GM18868 (cell line): ENCODE measurements around the gene L3MBTL4.
"Not testable (repeated sequence)": the region's sequence is repeated elsewhere in the genome, so short reads cannot be mapped to it uniquely, and the experiment has no call there.

ENCODE experiments used
- ATAC-seq: cut with Tn5 transposase; IDR thresholded peaks from one replicate; pipeline ENCODE4 v1.9.1; 2021; ENCODE audit warnings: mild to moderate bottlenecking, moderate library complexity; ENCODE audit not compliant: unreplicated experiment

The L3MBTL4 gene

DNA sequence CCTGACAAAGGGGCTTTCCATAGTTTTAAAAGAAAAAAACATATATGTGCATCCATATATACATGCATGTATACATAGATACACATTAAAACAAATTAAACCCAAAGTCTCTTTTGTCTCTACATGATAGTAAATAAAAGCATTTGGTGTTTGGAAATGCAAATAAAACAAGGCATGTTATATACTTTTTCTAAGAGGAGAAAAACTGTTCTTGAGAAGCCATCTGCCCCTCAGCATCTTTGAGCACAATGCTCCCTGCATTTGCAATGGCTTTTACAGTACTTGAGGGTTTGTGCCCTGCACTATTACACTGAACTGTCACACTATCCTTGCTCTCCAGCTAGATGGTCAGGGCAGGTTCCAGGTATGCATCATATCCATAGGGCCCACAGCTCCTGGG, 210.2 kb downstream of the L3MBTL4 start:
- no peak for ATAC-seq

DNA sequence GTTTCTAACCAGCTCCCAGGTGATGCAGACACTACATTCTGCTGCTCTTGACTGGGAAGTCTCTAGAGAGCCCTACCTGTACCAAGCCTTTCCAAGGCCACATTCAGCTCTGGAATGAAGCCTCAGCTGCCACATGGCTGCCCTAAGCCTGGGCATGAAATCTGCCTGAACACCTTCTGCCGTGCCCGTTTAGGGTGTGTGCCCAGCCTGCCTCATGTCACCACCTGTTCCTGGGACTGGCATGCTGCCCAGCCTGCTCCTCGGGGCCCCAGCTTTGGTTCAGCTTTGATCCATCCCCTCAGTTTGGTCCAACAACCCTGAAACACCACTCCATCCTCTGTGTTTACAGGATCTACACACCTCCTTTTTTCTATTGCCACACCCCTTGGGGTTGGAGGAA, 210.9 kb downstream of the L3MBTL4 start:
- no peak for ATAC-seq

DNA sequence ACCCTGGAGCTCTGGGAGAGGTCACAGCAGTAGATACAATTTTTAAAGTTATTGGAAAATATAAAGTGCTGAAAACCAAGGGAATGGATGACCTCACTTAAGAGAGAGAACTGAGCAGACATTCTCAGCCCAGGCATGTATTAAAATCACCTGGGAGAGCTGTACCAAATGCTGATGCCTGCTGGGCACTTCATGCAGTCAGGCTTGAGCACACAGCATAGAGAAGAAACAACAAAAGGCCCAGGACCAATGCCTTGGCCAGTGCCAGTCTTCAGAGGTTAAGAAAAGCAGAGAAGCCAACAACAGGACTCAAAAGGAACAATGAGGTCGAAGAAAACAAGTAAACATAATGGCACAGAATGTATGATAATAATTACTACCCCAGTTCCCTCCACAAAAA, 211.8 kb downstream of the L3MBTL4 start:
- ATAC-seq, result no peak

DNA sequence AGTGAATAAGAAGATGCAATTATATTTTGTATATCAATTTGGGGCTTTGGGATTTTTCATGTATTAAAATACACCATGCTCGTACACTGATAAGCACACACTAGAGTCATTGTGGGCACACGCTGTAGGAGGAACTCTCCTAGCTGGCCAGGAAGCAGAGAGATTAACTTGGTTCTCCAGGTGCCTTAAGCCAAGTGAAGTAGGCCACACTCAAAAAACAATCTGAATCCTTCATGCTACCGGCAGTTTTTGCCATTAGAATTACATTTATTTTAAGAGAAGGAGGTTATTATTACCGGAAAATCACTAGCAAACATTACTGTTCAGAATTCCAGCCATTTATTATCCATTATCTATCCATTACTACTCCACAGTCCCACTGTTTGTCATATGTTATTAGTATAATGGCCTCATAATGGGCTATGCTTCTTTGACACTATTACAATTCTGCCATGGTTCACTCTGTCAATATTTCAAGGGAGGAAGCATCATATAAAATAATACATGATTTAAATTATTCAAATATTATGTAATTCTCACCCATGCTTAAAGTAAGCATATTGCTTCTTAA, 214.4 kb downstream of the L3MBTL4 start:
- no peak for ATAC-seq

DNA sequence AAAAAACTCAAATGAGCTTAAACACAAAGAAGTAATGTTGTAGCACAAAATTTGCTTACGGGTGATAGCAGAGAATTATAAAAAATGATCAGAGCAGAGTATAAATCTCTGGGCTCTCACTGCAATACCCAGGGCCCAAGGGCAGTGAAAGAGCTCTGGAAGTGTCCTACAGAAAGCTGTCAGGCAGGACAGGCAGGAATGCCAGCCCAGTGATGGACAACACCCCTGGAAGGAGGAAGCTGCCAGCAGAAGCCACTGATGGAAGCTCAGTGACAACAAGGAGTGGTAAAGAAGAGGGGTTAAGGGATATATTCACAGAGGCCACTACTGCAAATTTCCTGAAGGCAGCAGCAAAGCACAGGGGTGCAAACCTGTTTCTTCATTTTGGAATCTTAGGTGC, 214.9 kb downstream of the L3MBTL4 start:
- ATAC-seq, result no peak

DNA sequence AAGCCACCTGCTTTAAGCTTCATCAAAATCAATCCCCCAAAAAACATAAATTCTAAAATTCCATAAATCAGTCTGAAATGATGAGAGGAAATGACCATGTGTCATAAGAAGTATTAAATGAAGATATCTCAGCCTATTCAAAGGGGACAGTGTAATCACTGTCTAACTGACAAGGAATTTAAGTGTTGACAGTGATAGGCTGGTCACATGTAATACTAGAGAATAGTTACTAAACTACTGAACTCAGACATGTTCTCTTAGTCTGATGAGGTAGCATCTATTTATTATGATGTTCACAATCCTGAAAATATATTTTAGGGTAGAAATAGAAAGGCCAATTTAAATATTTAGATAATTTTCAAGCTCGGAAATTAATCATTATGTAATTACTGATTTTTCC, 216.1 kb downstream of the L3MBTL4 start:
- ATAC-seq, result no peak

DNA sequence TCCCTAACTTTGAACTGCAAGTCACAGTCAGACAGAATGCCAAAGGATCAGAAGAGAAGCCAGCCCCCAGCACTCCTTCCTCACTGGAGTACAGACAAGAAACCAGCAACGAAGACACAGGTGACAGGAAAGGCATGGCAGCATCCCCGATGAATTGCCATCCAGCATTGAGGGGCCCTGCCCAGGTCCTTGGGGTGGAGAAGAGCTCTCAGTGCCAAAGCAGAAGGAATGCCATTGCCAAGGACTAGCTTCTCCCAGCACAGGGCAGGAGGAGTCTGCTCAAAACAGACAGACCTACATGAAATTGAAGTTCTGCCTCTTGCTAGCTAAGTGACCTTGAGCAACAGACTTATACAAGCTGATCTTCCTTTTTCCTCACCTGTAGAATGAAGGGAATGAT, 220.1 kb downstream of the L3MBTL4 start:
- no peak for ATAC-seq

DNA sequence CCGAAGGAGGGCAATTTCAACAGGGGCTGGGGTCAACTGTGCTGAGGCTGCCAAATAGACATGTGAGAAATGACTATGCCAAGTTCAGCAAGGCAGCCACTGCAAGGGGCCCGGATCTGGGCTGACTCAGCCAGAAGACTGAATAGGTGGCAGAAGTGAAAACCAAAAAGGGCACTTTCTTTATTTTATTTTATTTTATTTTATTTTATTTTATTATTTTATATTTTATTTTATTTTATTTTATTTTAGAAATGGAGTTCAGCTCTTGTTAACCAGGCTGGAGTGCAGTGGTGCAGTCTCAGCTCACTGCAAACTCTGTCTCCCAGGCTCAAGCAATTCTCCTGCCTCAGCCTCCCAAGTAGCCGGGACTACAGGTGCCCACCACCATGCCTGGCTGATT, 228.9 kb downstream of the L3MBTL4 start:
- not testable (repeated sequence) for ATAC-seq

DNA sequence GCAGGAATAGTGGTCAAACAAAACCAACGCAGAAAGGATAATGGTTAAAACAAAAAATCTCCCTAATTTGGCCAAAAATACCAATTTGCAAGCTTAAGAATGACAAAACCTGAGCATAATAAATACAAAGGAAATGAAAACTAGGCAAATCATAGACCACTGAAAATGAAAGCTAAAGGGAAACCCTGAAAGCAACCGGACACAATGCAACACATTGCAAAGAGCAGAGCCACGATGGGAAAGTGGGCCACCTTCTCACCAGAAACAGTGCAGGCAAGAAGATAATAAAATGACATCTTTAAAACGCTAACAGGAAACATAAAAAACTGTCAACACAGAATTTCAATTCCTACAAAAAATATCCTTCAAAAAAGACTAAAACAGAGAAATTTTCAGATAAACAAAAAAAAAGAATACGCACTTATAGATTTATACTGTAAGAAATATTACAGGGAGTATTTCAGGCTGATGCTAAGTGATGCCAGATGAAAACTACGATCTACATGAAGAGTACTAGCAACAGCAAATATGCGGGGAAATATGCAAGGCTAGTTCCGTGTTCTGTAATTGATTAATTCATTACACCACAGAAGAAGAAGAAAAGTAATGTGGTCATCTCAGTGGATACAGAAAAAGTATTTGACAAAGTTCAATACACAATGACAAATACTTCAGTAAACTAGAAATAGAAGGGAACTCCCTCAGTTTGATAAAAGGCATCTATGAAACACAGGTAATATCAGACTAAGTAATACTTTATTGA, 239.5 kb downstream of the L3MBTL4 start:
- ATAC-seq, result no peak

DNA sequence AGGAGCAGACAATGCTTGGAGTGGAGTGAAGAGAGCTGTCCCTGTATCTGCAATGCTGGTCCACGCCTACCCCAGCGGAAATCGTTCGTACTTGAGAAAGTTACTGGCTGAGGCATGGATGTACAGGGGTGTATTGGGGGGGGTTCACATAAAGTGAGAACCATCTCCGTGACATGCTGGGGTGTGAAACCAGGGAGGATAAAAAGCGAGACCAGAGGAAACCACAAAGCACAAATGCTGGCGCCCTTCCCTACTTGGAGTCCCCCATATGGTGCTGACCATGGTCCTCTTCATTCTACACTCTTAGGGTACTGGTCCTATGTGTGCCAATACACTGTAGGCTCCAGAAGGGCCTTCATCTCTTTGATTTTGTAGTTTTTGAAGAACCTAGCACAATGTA, 244.1 kb downstream of the L3MBTL4 start:
- ATAC-seq, result no peak

DNA sequence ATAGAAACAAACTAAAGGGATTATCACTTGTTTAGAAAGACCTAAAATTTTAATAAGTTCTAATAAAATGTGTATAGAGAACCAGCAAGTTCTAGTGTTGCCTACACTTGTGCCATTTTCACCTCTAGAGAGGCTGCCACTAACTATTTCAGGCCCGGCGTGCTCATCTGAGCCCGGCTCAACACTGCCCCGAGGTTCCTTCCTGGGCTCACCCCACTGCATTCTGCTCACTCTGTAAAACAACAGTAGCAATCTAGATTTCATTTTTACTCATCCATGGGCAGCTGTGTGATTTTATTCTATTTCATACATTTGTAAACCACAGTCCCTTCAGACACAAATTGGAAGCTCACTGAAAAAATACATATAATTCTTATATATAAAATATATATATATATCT, 253.2 kb downstream of the L3MBTL4 start:
- peak; percentile 87 for ATAC-seq

DNA sequence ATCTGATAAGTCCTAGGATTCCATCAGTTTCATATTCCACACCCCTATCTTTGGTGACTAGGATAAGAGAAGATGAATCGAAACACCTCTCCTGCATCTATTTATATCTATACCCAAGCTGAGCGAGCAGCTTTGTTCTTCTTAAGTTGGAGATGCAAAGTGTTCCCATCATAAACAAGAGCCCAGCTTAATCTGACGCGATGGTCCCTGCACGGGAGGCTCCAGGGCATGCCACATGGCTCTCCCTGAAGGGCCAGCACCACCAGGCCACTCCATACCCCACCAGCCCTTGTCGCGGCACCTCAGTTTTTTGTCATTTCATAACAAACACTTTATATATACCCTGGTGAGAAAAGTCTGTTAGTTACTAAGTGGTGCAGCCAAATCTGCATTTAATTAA, 255.3 kb downstream of the L3MBTL4 start:
- no peak for ATAC-seq

DNA sequence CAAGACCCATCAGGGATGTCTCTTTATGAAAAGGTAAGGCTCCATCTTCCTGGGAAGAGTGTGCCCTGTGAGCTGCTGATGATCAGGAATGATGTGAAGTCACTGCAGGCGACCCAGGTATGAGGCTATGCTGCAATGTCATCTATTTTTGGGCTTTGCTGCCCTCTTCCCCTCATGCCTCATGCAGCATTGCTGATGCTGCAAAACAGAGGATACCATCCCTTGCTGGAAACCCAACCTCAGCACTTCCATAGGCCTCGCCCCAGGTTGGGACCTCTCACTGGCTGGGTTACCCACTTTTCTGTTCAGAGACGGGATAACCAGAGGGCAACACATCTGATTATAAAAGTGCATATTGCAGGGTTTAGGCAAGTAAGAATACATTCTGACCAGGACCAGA, 255.8 kb downstream of the L3MBTL4 start:
- no peak for ATAC-seq

DNA sequence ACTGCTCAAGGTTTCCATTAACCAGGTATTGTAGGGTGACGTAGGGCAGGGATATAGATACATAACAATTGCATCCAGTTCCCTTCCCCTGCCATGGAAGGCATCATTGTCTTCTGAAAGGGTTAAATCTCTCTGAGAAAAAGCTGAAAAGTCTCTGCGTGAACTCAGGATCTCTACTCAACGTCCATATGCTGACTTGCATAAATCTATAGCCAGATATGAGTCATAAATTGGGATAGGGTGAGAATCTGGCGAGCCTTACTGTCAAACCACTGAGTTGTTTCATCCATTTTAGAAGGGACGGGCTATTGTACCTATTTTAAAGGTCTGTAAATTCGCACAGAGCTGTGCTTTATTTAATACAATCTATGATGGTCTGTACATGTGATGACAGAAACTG, 258.3 kb downstream of the L3MBTL4 start:
- ATAC-seq, result no peak

DNA sequence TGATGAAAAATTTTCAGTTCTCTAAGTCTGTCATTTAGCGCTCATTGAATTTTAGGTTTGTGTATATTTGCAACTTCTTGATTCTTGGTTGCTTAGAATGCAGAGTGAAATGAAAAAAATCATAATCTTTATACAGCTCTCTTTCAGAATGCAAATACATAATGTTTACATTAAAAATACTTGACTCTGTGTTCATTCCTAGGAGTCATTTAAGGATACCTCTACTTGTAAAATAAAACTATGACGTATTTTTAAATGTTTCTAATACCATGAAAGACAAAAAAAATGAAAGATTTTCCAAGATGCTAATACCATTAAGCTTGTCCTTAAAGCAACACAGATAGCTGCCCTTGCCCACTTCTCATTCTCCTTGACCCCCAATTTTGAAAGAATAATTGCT, 259.0 kb downstream of the L3MBTL4 start:
- ATAC-seq, result no peak

DNA sequence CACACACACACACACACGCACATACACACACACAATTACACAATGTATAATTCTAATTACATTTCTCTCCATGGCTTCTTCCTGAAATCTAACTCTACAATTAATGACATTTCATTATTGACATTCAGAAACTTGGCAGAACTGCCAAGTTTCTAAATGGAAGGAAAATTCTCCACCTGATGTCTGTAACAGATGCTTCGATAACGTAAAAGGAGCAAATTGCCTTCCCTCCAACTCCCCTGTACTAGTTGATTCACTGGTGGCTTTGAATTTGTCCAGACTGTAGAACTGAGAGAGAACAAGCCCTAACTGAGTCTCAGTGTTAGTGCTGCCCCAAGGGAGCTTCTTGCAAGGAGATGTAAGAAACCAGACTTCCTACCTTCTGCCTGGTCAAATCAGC, 264.3 kb downstream of the L3MBTL4 start:
- ATAC-seq, result no peak

DNA sequence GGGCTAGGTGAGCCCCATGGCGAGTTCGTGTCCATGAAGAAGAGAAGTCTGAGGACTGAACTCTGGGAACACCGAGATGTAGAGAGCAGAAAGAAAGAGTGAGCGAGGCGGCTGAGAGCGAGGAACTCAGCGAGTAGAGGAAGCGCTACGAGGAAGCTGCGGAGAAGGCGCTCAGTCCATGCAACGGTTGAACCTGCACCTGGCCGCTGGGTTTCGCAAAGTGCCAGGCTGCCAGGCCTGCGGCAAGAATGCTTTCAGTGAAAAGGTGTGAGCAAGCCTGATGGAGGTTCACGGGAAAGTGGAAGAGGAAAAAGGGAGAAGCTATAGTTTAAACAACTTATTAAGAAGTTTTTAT, 268.4 kb downstream of the L3MBTL4 start:
- no peak for ATAC-seq

DNA sequence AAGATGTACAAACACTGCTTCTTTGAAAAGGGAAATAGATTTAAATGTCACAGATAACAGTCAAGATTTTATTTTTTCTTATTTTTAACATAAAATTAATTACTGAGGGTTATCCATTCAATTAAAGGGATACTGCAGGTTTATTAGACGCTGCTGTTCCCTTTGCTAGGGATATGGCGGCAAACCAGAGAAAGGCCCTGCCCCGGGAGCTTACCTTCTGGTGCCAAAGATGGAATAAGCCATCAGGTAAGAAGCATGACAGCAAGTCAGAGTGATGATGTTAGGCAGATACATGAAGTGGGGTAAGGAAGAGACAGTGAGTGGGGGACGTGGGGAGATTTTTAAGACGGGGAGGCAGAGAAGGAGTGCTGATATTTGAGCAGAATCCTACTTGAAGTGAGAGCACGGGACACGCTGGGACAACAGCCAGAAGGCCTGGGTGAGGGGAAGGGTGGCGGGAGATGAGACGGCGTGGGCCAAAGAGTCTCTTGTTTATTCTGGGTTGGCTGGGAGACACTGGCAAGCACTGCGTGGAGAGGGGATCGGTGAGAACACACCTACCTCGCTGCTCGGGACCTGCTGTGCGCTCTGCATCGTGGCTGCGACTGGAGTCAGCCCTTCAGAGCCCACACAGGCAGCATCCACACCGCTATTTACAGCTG, 268.9 kb downstream of the L3MBTL4 start:
- ATAC-seq, result no peak

DNA sequence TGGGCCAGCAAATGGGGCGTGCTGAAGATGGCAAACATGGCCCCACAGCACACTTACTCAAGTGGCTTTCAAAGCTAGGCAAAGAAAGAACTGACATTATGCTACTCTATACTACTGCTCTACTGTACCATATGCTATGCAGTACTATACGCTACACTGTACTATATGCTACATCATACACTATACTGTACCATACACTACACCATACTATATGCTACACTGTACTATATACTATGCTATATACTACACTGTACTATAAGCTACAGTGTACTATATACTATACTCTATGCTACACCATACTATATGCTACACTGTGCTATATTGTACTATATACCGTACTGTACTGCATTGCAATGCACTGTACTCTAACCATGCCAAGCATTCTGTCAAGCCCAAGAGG, 275.7 kb downstream of the L3MBTL4 start:
- no peak for ATAC-seq

DNA sequence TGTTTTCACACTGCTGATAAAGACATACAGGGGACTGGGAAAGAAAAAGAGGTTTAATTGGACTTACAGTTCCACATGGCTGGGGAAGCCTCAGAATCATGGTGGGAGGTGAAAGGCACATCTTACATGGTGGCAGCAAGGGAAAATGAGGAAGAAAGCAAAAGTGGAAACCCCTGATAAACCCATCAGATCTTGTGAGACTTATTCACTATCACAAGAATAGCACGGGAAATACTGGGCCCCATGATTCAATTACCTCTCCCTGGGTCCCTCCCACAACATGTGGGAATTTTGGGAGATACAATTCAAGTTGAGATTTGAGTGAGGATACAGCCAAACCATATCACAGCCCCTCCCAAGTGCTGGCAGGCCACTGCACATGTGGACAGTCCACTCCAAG, 278.8 kb downstream of the L3MBTL4 start:
- ATAC-seq, result not testable (repeated sequence)

DNA sequence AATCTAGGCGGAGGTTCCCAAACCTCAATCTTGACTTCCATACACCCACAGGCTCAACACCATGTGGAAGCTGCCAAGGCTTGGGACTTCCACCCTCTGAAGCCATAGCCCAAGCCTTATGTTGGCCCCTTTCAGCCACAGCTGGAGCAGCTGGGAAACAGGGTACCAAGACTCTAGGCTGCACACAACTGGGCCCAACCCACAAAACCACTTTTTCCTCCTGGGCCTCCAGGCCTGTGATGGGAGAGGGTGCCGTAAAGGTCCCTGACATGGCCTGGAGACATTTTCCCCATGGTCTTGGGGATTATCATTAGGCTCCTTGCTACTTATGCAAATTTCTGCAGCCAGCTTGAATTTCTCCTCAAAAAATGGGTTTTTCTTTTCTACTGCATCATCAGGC, 279.7 kb downstream of the L3MBTL4 start:
- not testable (repeated sequence) for ATAC-seq

DNA sequence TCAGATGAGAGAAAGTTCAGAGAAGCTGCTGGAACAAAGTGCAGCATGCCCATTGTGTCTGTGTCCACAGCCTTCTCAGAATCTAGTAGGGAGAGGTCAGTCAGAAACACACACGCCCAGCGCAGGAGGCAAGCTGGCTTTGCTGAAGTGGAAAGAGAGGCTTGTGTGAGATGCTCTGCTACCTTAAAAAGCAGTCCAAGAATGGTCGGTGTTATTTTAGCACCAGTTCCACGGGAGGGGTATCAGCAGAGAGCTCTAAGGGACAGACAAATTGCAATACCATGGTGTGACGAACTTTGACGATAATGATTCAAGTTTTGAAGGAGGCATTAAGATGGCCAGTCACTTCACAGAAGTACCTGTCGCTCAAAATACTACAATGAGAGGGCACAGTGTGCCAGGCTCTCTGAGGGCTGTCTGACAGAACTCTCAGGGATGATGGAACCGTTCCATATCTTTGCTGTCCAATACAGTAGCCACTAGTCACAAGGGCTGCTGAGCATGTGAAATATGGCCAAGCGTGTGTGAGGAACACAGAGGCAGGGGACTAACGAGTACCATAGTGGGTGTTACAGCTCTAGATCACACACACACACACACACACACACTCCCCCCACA, 281.9 kb downstream of the L3MBTL4 start:
- no peak for ATAC-seq
